GM21529 (cell line): Measurements from ENCODE around the gene SRGAP1.

Experiments used
- ATAC-seq: cut with Tn5 transposase; IDR thresholded peaks from one replicate; pipeline ENCODE4 v1.9.1; 2021; ENCODE audit not compliant: unreplicated experiment

The SRGAP1 gene

GRCh38 chr12:64081008-64081404, 236.5 kb downstream of the SRGAP1 start:
- ATAC-seq = no peak

- ATAC-seq = no peak
Observed at GRCh38 chr12:64082116-64082515, 237.6 kb downstream of the SRGAP1 start.

GRCh38 chr12:64082866-64083268, 238.4 kb downstream of the SRGAP1 start:
- ATAC-seq = no peak

GRCh38 chr12:64083285-64084210, 239.0 kb downstream of the SRGAP1 start:
- ATAC-seq = no peak

GRCh38 chr12:64085154-64085553, 240.7 kb downstream of the SRGAP1 start:
- ATAC-seq = no peak

- ATAC-seq = no peak
Observed at GRCh38 chr12:64085996-64086395, 241.5 kb downstream of the SRGAP1 start.

GRCh38 chr12:64086946-64087345, 242.4 kb downstream of the SRGAP1 start:
- ATAC-seq = no peak

GRCh38 chr12:64087761-64088160, 243.3 kb downstream of the SRGAP1 start:
- no peak for ATAC-seq

- no peak for ATAC-seq
Observed at GRCh38 chr12:64088431-64089349, 244.2 kb downstream of the SRGAP1 start.

GRCh38 chr12:64090047-64090446, 245.5 kb downstream of the SRGAP1 start:
- ATAC-seq = no peak

- ATAC-seq = no peak
Observed at GRCh38 chr12:64091186-64091585, 246.7 kb downstream of the SRGAP1 start.

- ATAC-seq = no peak
Observed at GRCh38 chr12:64092507-64093196, 248.2 kb downstream of the SRGAP1 start.

GRCh38 chr12:64093689-64094088, 249.2 kb downstream of the SRGAP1 start:
- no peak for ATAC-seq

GRCh38 chr12:64097366-64098105, 253.0 kb downstream of the SRGAP1 start:
- no peak for ATAC-seq

- ATAC-seq = no peak
Observed at GRCh38 chr12:64098709-64099354, 254.3 kb downstream of the SRGAP1 start.

GRCh38 chr12:64099397-64099796, 254.9 kb downstream of the SRGAP1 start:
- no peak for ATAC-seq

GRCh38 chr12:64102339-64102738, 257.8 kb downstream of the SRGAP1 start:
- no peak for ATAC-seq

GRCh38 chr12:64103825-64104740, 259.6 kb downstream of the SRGAP1 start:
- ATAC-seq = no peak

GRCh38 chr12:64105026-64105425, 260.5 kb downstream of the SRGAP1 start:
- no peak for ATAC-seq
